GM15510 (cell line): Measurements from ENCODE around the gene PIK3C2G.

Experiments
- POLR2A ChIP-seq: IDR thresholded peaks from 3 replicates; pipeline ENCODE4 v1.6.1; 2011; ENCODE audit warnings: borderline replicate concordance; ENCODE audit not compliant: insufficient read length; ENCODE audit errors: extremely low read depth

Gene PIK3C2G

GRCh38 chr12:18567787-18568186 lies 306.5 kb downstream of the PIK3C2G start:
- no peak for TF ChIP-seq POLR2A

- TF ChIP-seq POLR2A, result no peak
These were observed 309.2 kb downstream of the PIK3C2G start for GRCh38 chr12:18570543-18570942.

GRCh38 chr12:18576104-18576626 lies 314.8 kb downstream of the PIK3C2G start:
- no peak for TF ChIP-seq POLR2A

- TF ChIP-seq POLR2A, result no peak
These were observed 315.3 kb downstream of the PIK3C2G start for GRCh38 chr12:18576648-18577047.

GRCh38 chr12:18578191-18578590 lies 316.9 kb downstream of the PIK3C2G start:
- no peak for TF ChIP-seq POLR2A

- TF ChIP-seq POLR2A, result no peak
These were observed 319.0 kb downstream of the PIK3C2G start for GRCh38 chr12:18580291-18580690.

- no peak for TF ChIP-seq POLR2A
These were observed 319.4 kb downstream of the PIK3C2G start for GRCh38 chr12:18580706-18581105.

GRCh38 chr12:18581232-18581962 lies 320.1 kb downstream of the PIK3C2G start:
- no peak for TF ChIP-seq POLR2A

- TF ChIP-seq POLR2A, result no peak
These were observed 322.3 kb downstream of the PIK3C2G start for GRCh38 chr12:18583655-18584054.

GRCh38 chr12:18586581-18586980 lies 325.3 kb downstream of the PIK3C2G start:
- TF ChIP-seq POLR2A, result no peak

- TF ChIP-seq POLR2A, result no peak
These were observed 328.0 kb downstream of the PIK3C2G start for GRCh38 chr12:18589316-18589715.

GRCh38 chr12:18591473-18591872 lies 330.2 kb downstream of the PIK3C2G start:
- no peak for TF ChIP-seq POLR2A

- TF ChIP-seq POLR2A, result no peak
These were observed 334.1 kb downstream of the PIK3C2G start for GRCh38 chr12:18595412-18595811.

- no peak for TF ChIP-seq POLR2A
These were observed 340.6 kb downstream of the PIK3C2G start for GRCh38 chr12:18601962-18602361.

- TF ChIP-seq POLR2A, result no peak
These were observed 351.7 kb downstream of the PIK3C2G start for GRCh38 chr12:18612971-18613370.

GRCh38 chr12:18620986-18621385 lies 359.7 kb downstream of the PIK3C2G start:
- TF ChIP-seq POLR2A, result no peak

- no peak for TF ChIP-seq POLR2A
These were observed 368.1 kb downstream of the PIK3C2G start for GRCh38 chr12:18629445-18629844.

GRCh38 chr12:18629916-18630315 lies 368.6 kb downstream of the PIK3C2G start:
- TF ChIP-seq POLR2A, result no peak

GRCh38 chr12:18631339-18631738 lies 370.0 kb downstream of the PIK3C2G start:
- TF ChIP-seq POLR2A, result no peak
